ENCODE results near the gene MS4A18.
"Not testable (repeated sequence)": the region's sequence is repeated elsewhere in the genome, so short reads cannot be mapped to it uniquely, and the experiment has no call there.

The MS4A18 gene

DNA sequence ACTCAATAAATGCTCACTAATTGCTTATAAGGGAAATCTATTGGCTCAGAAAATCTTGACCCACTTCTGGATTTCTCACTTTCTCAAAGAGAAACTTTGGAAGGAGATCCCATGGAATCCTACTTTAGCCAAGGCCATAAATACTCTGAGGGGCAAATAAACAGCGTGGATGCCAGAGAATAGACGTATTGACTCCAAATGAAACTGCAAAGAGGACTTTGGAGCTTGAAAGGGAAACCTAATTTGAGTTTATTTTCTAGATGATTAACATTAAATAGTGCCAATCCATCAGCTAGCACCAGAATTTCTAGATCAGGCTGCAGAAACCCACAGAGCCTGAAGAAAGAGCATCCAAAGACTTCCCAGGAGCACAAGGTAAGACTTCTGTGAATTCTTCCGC is at the start of gene MS4A18:
TSS of gene MS4A18 (plus strand) at position 301 of the 400 bp plus-strand sequence.
- no peak for DNase-seq

DNA sequence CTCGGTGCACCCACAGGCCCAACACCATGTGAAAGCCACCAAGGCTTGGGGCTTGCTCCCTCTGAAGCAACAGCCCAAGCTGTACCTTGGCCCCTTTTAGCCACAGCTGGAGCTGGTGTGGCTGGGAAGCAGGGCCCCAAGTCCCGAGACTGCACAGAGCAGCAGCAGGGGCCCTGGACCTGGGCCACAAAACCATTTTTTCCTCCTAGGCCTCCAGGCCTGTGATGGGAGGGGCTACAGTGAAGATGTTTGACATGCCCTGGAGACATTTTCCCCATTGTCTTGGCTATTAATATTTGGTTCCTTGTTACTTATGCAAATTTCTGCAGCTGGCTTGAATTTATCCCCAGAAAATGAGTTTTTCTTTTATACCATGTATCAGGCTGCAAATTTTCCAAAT is 46.3 kb upstream of the MS4A18 start:
- DNase-seq = not testable (repeated sequence)

DNA sequence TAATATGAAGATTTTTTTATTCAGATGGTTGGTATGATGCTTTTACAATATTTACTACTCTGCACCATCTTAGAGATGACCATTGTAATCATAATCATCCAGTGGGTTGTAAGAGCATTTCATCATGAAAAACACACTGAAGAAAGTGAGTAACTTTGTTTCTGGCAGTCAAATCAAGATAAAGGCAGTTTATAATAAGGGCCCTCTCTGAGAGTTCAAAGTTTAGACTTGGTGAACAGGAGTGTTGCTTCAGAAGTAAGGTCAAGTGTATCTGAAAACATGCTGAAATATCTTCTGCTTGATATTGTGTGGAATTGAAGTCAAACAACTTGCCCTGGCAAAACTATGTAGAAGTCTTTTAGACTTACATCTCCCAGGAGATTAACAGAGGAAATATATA is 44.6 kb upstream of the MS4A18 start:
- no peak for DNase-seq

DNA sequence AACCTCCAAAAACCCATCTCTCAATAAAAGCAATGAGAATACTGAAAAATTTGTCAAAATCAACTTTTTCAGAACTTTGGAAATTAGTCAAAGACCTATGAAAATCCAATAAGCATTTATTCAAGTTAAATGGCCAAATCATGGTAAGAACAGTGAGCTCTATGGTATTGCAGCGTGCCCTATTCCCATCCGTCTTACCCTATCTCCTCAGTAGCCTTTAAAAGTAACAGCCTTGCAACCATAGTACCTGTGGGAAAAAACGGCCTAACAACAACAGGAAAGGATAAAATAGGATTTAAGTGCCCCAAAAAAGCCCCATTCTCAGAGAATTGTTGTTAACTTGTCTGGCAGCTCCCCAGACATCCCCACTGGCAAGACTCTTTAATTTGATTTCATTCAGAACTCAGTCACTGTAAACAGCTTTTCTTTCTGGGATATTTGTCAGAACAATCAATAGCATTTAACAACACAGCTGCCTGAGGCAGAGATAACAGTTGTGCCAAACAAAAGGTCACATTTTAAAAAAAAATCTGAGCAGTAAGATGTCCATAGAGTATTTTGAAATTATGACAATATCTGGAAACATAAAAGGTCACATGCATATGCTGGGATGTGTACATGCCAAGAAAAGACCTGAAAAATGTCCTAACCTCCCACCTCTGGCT is 43.9 kb upstream of the MS4A18 start:
- no peak for DNase-seq

DNA sequence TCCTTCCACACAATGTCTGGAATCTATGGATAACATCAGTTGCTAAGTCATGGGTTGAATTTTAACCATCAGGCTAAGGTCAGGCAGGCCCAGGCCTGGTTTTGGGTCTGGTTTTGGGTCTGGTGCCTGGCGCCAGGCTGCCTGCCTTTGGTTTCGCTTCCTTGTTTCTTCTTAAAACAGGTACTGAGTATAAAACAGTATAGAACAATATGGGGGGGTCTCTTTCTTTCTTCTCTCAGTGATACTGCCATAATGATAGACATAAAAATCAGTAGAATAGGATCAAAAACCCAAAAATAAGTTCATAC is 40.0 kb upstream of the MS4A18 start:
- not testable (repeated sequence) for DNase-seq

DNA sequence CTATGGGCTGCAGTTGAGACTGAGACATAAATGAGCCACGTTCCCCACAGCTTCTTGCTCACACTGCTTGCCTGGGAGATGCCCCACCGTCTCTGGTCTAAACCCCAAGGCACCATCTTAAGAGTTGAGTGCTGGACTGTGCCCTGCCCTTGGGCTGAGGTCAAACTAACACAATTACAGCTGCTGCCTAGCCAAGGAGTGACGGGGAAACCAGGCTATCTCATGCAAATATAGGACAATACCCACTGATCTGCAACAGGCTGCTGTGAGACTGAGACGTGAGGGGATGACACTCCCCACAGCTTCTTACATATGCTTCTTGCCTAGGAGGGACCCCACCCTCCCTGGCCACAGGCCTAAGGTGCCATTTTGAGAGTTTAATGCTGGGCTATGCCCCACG is 32.9 kb upstream of the MS4A18 start:
- no peak for DNase-seq

DNA sequence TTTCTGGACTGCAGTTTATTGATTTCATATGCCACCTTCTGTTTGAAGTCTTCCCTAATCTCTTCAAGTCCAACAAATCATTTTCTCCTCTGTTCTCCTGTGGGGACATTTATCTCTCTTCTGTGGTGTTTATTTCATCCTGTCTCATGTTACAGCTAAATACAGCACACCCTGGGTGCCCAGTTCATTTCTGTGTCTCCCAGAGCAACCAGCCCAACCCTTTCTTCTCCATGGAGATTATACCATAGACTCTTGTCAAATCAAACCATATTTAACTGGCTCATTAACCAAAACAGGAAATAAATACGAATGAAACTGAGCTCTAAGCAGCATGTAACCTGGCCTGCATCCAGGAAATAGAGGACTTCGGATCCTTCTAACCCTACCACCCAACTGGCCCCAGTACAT is 25.2 kb upstream of the MS4A18 start, which contains the start of gene MS4A8:
TSS of gene MS4A8 (plus strand) at position 329 of the 408 bp plus-strand sequence. CDS start 1,249 bp downstream, outside the sequence.
- no peak for DNase-seq

DNA sequence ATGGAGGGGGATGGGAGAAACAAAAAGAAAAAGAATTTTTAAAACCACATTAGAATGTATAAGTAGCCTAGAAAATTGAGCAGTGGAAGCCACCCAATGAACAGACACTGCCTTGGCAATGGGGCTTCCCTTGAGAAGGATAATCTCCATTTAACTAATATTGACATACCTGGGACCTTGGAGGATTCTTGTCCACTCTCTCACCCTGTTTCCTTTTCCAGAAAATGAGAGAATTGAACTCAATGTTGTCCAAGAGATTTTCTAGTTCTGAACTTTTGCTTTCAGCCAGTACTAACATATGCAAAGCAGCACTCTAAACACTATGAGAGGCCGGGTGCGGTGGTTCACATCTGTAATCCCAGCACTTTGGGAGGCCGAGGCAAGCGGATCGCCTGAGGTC is 24.6 kb upstream of the MS4A18 start:
- no peak for DNase-seq

DNA sequence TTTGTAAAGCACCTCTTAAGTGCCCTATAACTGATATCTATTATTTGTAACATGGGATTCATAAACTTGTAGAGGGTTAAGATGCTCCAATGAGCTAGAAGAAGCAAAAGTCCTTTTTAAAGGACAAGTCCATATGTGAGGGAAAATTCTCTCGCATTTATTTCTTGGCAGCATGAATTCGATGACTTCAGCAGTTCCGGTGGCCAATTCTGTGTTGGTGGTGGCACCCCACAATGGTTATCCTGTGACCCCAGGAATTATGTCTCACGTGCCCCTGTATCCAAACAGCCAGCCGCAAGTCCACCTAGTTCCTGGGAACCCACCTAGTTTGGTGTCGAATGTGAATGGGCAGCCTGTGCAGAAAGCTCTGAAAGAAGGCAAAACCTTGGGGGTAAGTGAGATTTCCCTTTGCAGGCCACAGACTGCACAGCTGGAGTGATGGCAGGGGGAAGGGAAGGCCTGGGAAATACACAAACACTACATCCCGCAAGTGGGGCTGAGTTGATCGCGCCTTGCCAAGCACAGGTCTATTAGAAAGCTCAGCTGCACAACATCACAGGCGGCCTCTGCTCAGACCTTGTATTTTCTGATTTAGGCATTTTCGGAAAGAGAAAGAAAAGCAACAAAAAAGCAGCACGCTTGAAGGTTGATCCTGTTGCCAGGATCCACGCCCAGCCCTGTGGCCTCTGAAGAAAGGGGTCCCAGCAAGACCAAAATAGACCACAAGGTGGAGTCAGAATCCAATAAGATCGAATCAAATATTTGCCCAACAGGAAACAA is 23.6 kb upstream of the MS4A18 start:
- DNase-seq = no peak

DNA sequence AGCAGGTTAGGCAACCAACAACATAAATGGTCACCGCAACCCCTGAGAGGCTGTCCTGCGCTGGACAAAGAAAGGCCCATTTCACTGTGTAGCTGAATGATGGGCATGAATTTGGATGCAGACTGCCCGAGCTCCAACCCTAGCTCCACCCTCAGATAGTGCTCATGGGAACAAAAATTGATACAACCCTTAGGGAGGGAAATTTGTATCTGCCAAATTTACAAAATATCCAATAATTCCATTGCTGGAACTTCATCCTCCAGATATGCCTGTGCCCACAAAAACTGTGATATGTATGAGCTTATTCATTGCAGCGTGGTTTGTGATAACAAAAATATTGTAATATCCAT is 23.1 kb upstream of the MS4A18 start:
- DNase-seq = no peak

DNA sequence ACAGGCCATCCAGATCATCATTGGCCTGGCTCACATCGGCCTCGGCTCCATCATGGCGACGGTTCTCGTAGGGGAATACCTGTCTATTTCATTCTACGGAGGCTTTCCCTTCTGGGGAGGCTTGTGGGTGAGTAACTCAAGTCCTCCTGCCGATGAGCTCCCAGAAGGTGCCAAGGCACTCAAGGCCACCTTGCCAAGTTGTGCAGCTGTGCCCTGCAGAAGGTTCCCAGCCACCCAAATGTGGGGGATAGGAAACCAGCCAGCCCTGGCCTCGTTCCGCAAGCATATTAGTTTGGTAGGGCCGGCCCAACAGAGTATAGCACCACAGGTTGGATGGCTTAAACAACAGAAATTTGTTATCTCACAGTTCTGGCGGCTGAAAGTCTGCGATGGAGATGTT is 21.1 kb upstream of the MS4A18 start:
- no peak for DNase-seq

DNA sequence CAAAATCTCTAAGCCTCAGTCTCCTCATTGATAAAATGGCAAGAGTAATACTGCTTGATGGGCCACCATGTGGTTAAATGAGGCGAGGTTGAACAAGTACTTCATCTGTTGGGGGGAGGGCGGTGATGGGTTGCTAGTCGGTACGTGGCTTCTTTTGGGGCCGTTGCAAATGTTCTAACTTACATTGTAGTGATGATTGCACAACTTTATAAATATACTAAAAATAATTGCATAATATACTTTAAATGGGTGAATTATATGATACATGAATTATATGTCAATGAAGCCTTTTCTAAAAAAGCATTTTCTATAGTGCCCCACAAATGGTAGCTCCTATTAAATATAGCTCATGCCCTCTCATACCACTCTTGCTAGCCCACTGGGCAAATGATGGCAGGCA is 18.6 kb upstream of the MS4A18 start:
- DNase-seq = no peak

DNA sequence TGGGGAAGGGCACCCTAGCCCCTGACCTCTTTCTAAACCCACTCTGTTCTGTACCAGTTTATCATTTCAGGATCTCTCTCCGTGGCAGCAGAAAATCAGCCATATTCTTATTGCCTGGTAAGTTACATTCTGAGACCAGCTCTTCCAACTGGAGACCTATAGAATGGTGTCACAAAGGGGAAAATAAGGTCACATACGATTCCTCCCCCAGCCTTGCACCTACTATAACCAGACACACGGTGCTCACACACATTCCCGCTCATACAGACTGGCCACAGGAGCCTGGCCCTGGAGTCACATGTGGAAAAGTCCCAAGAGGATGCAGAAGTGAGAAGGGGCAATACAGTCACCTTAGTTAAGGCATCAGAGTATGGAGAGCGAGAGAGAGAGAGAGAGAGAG is 17.6 kb upstream of the MS4A18 start:
- DNase-seq = no peak

DNA sequence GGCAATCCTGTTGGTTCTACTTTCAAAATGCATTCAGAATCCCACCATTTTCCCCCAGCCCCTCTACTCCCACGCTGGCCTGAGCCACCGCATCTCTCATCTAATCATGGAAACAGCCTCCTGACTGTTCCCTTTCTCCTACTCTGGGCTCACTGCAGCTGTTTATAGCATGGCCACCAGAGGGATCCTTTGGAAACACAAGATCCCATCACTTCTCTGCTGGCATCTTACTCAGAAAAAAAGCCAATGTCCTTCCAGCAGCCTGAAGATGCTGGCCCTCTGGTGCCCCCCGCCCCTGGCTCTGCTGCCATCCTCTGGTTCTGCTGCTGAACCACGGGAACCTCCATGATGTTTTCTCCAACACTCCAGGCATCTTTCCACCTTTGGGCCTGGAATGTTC is 14.0 kb upstream of the MS4A18 start:
- no peak for DNase-seq

DNA sequence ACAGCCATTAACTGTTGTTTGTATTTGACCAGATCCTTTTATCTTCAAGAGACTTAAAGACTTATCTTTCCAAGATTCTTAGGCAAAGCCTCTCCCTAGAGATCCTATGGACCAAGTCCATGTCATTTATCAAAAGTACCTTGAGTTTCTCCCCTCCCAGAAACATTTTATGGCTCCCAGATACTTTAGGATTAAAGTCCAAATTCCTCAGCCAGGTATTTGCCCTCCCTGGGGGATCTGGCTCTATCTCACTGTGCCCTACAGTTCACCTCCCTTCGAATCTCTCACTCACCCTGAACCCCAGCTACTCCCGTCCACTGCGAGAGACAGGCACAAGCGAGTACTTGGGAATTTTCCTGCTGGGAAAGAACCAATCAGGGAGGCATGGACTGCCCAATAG is 13.2 kb upstream of the MS4A18 start:
- no peak for DNase-seq

DNA sequence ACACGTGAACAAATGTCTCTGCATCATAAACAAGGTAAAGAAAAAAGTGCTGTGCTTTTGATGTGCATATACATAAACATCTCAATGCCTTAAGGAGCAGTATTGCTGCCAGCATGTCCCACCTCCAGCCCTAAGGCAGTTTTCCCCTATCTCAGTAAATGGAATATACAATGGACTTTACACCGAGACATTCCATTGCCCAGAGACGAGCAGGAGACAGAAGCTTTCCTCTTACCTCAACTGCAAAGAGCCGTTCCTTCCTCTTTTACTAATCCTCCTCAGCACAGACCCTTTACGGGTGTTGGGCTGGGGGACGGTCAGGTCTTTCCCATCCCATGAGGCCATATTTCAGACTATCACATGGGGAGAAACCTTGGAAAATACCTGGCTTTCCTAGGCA is 11.1 kb upstream of the MS4A18 start:
- not testable (repeated sequence) for DNase-seq

DNA sequence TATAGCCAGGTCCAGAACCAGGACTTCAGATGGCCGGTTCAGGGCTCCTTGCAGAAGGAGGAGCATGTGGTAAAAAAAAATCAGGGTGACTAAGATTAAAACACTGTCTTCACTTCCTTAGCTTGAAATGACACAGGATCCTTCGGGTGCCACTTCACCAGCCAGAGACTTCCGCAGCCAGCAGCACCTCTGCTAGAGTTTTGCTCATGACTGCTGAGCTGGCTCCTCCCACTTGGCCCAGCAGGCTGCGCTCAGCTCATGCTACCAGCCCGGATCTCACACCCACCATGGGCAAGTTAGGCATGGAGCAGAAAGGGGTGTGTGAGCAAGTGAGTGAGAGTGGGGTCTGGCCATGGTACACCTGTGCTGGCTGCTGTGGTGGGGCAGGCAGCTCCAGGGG is 6.6 kb upstream of the MS4A18 start:
- DNase-seq = no peak

DNA sequence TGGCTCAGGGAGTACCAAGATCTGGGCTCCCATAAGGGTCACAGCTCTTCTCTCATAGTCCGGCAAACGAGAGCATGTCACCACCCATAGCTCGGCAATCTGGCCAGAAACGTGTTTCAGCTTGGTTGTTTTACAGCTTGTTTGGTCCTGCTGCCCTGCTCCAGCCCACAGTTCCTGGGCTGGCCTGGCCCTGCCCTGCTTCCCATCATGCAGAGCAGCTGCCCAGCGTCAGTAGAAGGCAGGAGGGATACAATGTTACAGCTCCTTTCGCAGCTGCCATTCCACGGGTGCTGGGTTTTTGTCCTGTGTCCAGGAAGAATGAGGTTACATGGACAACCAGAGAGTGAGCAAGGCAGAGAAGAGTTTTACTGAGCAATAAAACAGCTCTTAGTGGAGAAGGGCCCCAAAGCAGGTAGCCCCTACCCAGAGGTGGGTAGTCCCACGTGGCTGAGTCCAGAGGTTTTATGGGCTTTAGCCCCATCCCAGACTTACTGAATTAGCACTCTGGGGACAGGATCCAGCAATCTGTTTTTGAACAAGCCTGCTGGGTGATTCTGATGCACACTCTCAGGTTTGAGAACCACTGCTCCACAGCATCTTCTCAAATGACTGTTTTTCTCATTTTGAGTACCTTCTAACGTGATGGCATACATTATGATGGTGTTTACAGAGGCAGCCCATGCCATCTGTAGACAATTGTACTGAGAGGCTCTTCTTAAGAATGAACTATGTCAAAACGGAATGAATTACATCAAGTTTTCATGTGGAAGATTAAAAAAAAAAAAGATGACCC is 5.8 kb upstream of the MS4A18 start:
- DNase-seq = no peak

DNA sequence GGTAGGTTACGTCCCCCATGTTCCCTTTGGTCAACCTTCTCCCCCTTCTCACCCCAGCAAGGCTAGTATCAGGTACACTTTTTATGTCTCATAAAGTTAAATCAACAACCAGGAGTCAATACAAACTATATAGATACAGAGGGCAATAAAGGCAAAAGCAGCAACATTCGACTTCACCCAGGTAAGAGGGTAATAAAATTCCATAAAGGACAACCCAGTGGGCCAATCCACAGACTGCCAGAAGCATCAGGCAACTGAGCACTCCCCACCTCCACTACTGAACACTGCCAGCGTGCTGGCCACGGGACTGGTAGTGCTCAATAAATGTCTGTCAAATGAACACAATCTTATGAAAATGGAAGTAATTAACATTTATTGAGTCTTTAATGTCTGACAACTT is 5.1 kb upstream of the MS4A18 start:
- no peak for DNase-seq

DNA sequence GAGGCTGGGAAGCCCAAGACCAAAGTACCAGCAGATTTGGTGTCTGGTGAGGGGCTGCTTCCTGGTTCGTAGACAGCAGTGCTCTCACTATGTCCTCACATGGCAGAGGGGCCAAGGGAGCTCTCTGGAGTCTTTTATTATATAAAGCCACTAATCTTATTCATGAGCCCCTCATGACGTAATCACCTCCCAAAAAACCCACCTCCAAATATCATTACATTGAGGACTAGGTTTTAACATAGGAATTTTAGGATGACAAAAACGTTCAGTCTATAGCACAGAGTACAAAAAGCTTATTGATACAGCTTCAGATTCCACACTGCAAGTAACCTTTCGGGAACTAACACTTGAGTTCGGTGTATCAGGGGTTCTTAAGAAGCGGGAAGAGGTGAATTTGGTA is 4.1 kb upstream of the MS4A18 start:
- no peak for DNase-seq

DNA sequence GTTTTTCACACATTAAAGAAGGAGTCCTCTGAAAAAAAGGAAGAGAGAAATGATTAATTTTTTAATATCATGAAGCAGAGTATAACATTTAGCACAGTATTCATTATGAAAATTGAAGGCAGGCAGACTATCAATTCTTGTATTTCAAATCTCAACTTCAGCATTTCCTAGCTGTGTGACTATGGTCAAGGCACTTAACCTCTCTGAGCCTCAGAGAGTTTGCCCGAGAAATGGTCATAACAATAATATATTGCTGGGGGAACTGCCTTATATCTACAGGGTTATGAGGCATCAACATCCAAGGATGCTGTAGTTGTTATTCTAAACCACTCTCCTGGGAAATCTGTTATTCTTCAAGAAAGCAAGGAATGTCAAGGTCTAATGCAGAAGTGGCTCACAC is 1.1 kb downstream of the MS4A18 start:
- DNase-seq = no peak

DNA sequence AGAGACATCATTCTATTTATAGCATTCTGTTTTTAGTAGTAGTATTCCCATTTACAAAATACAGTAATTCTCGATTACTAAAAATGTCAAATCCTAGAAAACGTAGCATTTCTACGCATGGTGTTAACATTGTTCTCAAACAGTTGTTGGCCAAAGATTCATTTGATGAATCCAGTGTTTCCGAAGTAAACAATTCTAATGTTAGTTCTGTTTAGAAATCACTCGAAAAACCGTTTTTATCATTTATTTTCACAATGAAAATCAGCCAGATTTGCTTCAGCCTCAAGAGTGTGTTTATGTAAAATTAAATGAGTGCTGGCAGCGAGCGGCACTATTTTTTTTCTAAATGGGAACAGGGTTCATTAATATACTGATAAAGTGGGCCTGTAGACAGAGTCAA is 7.1 kb downstream of the MS4A18 start:
- DNase-seq = no peak

DNA sequence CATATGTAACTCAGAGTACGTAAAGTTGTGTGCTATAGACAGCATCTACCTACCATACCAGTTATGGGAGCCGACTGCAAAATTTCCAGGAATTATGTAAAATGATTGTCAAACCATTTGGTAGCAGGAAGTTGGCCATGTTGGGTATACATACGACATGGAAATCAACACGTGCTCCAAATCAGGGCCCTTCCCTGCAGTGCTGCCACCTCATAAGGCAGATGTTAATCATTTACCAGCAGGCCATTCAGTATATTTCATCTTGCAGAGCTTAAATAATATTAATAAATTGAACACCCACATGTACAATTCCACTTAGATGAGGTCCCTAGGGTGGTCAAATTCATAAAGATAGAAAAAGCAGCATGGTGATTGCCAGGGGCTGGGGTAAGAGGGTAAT is 9.8 kb downstream of the MS4A18 start:
- DNase-seq = no peak

DNA sequence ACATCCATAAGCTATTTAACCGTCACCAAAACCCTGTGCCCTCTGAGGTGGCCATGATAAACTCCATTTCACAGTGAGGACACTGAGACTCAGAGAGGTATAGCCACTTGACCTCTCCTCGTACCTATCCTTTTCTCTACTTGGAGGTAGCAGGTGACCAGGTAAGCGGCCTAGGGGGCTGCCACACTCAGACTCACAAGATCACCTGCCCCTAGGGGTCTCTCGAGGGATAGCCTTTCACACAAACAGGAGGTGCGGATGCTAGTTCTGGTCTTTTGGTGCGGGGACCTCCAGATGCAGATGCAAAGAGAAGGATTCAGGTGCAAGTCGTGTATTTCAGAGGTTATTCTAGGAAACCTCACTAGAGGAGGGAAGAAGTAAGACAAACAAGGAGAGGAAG is 14.6 kb downstream of the MS4A18 start:
- no peak for DNase-seq

Measured in KG1 (cell line).